ENCODE results near the gene POLK.
A peak's percentile ranks its signal among the peaks of the same experiment; 100 is the strongest.
"Not testable (repeated sequence)": the region's sequence is repeated elsewhere in the genome, so short reads cannot be mapped to it uniquely, and the experiment has no call there.

Gene POLK

DNA sequence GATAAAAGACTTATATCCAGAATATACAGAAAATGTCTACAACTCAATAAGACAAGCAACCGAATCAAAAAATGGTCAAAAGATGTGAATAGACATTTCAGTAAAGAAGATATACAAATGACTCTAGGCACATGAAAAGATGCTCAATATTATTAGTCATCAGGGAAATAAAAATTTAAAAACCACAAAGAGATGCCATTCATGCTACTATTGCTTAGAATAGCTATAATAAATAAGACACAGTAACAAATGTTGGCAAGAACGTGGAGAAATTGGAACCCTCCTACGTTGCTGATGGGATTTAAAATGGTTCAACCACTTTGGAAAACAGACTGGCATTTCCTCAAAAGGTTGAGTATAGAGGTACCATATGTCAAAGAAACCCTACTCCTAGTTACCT is 39.8 kb downstream of the POLK start:
- DNase-seq: no peak

DNA sequence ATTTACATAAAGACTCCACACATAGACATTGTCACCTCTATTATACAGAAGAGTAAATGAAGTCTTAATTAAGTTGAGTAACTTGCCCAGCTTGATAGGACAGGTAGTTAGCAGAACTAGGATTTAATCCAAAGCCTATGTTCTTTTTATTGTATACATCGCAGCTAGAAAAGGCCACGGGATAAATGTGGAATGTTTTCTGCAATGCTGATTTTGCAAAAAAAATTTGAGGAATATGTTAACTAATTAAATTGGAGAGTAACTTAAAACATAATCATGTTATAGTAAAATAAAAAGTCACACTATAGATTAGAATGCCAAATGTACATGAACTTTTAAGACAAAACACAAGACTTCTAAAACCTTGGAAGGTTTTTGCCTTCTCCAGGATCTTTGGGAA is 41.1 kb downstream of the POLK start:
- no peak for DNase-seq

DNA sequence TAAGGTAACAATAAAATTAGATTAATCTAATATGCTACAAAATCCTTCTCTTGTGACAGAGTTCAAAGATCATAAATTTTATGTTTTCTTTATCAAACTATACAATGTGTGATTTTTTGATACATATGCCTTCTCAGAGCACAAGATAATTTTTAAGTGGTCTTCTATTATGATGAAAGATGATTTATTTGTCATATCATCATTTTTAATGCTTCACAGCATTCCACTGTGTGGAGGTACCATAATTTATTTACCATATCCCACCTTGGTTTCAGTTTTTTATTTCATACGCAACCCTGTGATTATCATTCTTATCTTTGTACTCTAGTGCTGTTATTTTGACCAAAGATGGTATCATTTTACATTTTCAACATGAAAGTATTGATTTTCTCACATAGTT is 41.7 kb downstream of the POLK start:
- DNase-seq: no peak

DNA sequence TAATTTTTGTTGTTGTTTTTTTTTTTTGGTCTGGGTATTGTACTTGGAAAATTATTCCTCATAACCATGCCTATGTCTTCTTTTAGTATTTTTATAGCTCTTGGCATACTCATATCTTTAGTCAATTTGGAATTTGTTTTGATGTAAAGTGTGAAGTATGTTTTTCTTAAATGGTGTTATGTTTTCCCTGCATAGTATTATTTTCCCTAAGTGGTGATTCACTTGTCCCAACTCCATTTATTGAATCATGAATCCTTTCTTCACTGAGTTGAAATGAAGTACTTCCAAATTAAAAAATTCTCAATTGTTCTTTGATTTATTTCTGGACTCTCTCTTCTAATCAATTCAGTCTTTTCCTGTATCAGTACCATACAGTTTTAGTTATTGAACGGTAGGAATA is 46.5 kb downstream of the POLK start:
- DNase-seq: no peak

DNA sequence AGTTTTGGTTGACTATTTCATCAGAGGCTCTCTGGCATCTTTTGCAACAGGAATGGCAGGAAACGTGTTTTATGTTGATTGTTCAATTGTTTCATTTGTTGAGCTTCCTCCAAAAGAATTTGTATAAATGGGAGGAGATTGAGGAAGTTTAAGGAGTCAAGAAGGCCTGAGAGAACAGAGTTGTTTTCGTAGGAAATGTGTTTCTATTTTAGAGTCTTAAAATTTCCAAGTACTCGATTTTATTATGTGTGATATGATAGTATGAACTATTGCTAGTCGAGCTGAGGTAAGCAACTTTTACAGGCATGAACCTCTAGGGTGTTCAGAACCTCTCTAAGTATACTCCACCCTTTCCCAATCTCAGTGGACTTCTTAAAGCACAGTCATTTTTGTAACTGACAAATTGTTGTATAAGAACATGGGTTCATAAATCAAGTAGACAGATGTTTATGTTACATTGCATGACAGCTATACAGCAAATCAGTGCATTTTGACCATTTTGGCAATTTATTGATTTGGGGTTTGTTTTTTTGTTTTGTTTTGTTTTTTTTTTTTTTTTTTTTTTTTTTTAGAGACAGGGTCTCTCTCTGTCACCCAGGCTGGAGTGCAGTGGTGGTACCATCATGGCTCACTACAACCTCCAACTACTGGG is 47.4 kb downstream of the POLK start:
- DNase-seq: no peak

DNA sequence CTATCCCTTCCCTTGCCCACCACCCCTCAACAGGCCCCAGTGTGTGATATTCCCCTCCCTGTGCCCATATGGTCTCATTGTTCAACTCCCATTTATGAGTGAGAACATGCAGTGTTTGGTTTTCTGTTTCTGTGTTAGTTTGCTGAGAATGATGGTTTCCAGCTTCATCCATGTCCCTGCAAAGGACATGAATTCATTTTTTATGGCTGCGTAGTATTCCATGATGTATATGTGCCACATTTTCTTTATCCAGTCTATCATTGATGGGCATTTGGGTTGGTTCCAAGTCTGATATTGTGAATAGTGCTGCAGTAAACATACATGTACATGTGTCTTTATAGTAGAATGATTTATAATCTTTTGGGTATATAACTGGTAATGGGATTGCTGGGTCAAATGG is 49.0 kb downstream of the POLK start:
- not testable (repeated sequence) for DNase-seq

DNA sequence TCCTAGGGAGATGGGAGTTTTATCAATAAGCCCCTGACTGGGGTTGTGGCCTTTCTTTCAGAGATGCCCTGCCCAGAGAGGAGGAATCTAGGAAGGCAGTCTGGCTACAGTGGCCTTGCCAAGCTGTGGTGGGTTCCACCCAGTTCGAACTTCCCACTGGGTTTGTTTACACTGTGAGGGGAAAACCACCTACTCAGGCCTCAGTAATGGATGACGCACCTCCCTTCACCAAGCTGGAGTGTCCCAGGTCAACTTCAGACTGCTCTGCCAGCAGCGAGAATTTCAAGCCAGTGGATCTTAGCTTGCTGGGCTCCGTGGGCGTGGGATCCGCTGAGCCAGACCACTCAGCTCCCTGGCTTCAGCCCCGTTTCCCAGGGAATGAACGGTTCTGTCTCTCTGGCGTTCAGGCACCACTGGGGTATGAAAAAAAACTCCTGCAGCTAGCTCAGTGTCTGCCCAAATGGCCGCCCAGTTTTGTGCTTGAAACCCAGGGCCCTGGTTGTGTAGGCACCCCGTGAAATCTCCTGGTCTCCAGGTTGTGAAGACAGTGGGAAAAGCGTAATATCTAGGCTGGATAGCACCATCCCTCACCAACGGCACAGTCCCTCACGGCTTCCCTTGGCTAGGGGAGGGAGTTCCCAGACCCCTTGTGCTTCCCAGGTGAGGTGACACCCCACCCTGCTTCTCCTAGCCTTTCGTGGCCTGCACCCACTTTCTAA is 54.5 kb downstream of the POLK start:
- DNase-seq: not testable (repeated sequence)

DNA sequence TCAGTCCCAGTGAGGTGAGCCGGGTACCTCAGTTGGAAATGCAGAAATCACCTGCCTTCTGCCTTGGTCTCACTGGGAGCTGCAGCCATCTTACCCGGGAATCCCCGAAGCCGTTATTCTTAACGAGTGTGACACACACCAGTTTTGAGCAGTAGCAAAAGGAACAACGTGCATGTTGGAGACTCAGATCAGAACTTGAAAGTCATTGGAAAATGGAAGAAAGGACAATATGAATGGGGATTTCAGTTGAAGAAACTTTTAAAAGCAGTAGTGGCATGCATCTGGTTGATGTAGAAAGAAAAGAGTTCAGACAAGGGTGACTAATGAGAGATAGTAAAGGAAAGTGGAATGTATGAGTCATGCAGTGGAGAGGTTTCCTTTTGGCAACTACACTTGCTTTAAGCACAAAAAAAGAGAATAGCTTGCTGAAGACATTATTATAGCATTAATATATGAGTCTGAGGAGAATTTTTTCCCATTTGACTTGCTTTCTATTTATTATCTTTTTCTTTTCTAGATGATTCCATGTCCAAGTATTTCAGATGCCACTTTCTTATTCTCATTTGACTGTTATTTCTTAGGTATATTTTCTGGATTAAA is 55.1 kb downstream of the POLK start:
- DNase-seq: peak; percentile 38

DNA sequence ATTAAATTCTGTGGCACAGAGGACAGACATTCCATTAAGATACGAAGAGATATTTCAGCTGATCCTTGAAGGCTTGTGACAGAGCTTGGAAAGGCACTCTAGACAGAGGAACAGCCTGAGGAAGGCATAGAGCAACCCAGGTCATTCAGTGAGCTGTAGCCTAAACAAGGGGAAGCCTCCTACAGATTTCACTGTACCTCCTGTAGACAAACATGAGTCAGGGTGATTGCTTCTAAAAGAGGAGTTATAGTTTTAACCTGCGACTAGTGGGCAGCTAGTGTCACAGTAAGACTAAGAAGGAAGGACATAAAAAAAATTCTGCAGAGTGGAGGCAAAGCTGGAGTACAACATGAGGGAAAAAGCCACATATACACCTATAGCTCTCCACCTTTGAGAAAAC is 56.0 kb downstream of the POLK start:
- no peak for DNase-seq

DNA sequence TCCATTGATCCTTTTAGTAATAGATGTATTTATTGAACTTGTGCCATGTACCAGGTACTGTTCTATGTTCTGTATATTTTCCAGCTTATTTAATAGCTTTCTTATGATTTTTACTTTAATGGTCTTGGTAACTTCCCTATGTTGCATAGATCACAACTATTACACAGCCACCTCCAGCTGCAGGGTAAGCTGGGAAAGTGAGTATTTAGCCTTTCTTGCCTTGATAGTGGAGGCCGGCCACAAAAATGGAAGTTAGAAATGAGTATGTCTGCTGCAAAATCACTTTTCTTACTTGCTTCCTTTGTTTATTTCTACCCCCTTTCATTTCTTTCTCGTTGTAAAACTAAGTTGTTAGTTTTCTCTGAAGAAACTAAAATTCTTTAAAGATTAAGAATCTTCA is 56.5 kb downstream of the POLK start:
- DNase-seq: no peak

DNA sequence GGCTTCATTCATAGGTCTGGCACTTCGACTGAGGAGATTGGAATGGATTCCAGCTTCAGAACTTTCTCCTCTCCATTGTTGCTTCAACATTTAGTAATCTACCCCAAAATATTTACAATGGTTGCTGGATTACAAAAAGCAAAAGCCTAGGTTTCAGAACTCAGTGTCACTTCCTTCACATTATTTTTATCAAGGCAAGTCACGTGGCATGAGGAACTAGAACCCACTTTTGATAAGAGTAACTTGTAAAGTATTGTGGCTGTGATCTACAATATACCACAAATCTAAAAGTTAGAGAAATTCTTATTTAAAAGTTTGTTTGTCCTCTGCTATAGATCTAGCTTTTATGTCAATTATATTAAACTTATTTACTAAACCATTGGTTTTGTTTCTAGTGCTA is 59.9 kb downstream of the POLK start:
- DNase-seq: no peak

DNA sequence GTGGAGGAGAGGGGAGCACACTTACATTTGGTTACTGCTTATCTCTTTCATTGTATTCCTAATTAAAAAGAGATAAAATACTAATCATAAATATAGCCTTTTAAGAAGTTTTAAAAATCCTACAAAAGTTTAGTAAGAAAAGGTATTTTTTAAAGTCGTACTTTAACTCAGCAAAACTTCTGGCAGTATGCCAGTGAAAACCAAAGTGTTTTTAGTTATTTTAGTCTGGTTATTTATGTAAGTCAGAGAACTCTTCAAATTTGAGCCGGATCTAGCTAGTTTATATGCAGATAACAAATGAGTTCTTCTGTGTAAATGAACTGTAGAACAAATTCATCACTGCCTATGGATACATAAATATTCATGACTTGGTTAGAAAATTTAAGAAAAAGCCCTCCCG is 63.1 kb downstream of the POLK start:
- DNase-seq: no peak

DNA sequence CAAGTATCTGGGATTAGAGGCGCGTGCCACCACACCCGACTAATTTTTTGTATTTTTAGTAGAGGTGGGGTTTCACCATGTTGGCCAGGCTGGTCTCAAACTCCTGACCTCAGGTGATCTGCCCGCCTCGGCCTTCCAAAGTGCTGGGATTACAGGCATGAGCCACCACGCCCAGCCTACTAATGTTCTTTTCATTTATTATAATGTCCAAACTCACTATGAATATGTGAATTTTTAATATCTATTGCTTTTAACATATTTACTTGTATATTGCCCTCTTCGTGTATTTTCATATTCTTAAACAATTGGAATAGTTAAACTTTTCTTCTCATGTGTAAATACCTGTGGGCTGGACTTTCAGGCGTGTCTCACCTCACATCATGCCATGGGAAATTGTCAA is 66.6 kb downstream of the POLK start:
- not testable (repeated sequence) for DNase-seq

DNA sequence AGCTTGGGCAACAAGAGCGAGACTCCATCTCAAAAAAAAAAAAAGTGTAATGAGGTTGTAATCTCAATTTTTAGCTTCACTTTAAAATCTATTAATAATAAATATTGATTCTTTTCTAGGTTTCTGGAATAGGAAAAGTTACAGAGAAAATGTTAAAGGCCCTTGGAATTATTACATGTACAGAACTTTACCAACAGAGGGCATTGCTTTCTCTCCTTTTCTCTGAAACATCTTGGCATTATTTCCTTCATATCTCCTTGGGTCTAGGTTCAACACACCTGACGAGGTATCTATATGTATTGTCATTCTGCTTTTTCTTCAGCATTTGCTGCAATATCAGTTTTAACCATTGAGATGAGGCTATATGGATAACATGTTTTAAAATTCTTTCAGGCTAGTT is 73.0 kb downstream of the POLK start:
- no peak for DNase-seq

DNA sequence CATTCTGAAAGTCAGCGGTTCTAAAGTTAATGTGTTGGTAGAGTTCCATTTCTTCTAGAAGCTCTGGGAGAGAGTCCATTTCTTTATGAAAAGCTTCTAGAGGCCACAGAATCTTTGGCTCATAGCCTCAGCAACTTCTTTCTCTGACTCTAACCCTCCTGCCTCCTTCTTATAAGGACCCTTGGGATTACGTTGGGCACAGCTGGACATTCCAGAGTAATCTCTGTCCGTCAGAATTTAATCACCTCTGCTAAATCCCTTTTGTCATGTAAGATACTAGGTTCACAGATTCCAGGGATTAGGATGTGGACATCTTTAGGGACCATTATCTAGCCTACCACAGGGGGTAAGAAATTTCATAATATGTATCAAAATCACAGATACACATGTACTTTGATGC is 77.0 kb downstream of the POLK start:
- no peak for DNase-seq

DNA sequence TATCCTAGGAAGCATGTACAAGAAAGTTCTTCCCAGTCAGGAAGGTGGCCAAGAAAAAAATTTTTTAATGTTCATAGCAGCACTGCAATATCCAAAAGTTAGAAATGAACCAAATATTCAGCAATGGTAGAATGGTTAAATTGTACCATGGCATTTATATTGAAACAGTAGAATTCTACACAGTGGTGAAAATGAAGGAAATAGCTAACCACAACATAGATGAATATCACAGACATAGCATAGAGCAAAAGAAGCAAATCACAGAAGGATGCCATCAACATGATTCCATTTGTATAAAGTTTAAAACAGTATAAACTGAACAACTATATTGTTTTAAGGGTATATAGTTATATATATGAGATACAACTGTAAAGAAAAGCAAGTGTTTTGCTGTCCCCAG is 88.8 kb downstream of the POLK start:
- DNase-seq: no peak

DNA sequence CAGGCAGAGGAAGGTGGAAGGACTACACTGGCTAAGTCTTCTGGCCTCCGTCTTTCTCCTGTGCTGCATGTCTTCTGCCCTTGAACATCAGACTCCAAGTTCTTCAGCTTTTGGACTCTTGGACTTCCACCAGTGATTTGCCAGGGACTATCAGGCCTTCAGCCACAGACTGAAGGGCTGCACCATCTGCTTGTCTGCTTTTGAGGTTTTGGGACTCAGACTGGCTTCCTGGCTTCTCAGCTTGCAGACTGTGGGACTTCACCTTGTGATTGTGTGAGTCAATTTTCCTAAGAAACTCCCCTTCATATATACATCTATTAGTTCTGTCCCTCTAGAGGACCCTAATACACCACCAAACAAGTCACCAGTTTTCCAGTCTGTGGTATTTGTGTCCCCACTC is 89.9 kb downstream of the POLK start:
- no peak for DNase-seq

DNA sequence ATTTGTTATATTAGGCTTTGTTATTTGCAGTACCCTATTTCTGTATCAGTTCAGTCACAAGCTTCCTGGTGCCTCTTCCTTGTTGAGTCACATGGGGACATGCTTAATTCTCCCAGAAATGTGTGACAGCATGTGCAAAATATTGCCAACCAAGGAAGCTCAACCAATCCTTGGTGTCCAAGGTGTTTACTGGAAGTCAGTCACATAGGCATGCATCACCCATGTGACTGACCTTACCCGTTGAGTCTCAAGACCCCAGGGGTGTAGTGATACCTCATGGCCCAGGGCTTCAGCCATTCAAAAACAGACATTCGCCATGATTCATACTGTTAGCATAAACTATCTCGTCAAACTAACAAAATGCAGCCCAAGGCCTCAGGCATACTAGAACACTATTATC is 90.3 kb downstream of the POLK start:
- DNase-seq: no peak

DNA sequence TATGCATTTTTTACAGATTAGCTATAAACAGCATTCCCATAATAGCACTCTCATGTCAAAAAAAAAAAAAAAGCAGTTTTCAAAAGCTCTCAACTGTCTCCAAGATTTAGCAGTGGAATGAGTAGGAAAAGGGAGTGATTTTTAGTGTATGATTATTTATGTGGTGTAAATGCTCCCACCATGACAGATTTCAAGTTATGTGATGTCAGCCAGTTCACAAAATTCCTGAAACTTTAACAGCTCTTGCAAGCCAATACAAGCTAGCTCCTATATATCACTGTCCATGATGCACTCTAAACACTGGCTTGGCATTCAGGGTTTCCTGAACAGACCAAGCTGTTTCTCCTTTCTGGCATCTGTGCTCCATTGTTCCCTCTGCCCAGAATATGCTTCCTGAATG is 91.7 kb downstream of the POLK start:
- no peak for DNase-seq

DNA sequence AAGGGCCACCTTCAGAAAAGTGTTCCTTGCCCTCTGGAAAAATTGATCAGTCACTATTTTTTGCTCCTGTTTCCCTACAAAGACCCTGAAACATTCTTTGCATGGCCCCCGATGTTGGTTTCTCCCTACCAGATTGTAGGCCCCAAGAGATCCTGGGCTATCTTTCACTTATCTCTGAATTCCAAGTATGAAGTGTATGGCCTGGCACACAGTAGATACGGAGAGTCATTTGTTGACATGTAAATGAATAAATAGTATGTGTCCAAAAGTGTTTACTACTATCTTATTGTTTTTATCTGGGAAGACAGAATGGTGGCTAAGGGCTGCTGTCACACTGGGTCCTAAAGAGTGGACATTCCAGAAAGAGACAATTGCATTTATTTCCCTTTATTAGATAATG is 92.1 kb downstream of the POLK start:
- DNase-seq: no peak

DNA sequence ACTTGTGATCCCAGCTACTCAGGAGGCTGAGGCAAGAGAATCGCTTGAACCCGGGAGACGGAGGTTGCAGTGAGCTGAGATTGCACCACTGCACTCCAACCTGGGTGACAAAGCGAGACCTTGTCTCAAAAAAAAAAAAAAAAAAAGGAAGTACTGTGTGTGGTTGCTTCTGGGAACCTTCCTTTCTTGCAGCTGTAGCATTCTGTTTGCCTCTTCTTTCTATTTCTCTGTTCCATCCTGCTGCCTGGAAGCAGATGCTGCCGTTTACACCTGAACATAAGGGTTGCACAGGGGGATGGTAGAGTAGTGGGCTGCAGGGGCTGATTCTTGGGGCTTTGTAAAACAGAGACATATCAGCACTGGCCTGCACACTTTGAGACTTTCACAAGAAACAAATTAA is 95.7 kb downstream of the POLK start:
- not testable (repeated sequence) for DNase-seq

DNA sequence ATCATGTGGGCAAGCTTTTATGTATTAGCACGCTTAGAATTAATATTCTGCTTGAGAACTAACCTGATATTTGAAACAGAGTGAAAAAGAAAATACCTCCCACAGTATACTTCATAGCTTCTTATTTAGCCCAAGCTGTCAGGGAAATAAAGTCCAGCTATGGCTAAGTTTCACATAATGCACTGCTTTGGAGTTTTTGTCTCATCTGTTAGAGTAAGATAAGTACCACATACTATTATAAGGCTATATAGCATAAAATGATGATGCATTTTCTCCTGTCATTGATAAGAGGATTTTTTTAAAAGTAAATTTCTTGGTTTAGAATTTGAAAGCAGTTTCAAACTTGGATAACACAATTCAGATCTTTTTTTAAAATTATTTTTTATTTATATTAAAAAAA is 97.2 kb downstream of the POLK start:
- no peak for DNase-seq

DNA sequence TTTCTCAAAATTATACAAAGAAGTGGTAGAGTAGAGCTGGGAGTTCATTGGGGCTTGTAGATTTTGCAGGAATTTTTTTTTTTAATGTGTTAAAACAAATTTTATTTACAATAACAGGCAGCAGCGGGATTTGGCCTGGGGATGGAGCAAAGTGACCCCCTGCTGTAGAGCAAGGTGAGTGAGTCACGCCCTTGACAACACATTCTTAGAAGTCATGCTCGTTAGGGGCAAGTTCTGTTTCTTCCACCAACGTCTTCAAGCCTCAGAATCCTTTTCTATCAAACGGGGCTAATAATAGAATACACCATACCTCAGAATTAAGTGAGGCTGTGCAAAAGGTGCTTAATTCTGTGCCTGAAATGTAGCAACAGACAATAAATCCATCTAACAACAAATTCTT is 98.5 kb downstream of the POLK start:
- no peak for DNase-seq

DNA sequence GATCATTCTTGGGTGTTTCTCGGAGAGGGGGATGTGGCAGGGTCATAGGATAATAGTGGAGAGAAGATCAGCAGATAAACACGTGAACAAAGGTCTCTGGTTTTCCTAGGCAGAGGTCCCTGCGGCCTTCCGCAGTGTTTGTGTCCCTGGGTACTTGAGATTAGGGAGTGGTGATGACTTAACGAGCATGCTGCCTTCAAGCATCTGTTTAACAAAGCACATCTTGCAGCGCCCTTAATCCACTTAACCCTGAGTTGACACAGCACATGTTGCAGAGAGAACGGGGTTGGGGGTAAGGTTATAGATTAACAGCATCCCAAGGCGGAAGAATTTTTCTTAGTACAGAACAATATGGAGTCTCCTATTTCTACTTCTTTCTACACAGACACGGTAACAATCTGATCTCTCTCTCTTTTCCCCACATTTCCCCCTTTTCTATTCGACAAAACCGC is 99.2 kb downstream of the POLK start:
- DNase-seq: not testable (repeated sequence)

Data from NCI-H446 treated with DMSO at 0.1 percent for 48 hours (cell line).